SKM-1 treated with dmso at 0.1 percent for 144 hours (cell line): ENCODE measurements around the gene FBRSL1.
A peak's percentile ranks its signal among the peaks of the same experiment; 100 is the strongest.
"Not testable (repeated sequence)": the region's sequence is repeated elsewhere in the genome, so short reads cannot be mapped to it uniquely, and the experiment has no call there.

Source experiments
- DNase-seq: peaks from one replicate; lab custom pipeline; 2025; ENCODE audit not compliant: unreplicated experiment; lab: John Stamatoyannopoulos, UW

Gene FBRSL1

DNA sequence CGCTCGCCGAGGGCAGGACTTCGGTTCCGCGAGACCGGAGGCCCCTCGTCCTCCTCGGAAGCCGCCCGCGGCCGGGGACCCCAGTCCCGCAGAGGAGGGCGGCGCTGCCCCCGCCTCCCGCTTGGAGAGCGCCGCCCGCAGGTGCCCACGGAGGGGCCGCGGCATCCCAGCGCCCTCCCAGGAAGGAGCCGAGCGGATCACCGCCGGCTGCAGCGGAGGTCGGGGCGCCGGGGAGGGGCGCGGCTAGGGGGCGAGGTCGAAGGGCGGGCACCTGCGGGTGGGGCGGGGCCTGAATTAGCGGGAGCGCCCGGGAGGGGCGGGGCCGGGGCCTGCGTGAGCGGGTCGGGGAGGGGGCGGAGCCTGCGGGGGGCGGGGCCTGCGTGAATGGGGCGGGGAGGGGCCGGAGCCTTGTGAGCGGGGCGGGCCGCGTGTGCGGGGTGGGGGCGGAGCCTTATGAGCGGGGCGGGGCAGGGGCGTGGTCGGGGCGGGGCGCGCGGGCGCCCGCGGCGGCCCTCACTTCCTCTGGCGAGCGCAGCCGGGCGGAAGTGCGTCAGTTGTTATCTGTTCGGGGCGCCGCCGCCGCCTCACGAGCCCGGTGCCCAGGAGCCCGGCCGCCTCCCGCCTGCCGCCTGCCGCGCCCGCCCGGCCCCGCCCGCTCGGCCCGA lies at the start of gene FBRSL1:
TSS of gene FBRSL1 (plus strand) at position 550 of the 665 bp plus-strand sequence.
- peak; percentile 45 for DNase-seq

DNA sequence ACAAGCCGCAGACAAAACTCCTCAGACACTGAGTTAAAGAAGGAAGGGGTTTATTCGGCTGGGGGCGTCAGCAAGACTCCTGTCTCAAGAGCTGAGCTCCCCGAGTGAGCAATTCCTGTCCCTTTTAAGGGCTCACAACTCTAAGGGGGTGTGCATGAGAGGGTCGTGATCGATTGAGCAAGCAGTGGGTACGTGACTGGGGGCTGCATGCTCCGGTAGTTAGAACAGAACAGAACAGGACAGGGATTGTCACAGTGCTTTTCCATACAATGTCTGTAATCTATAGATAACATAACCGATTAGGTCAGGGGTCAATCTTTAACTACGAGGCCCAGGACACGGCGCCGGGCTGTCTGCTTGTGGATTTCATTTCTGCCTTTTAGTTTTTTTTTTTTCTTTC lies 49.5 kb upstream of the FBRSL1 start:
- not testable (repeated sequence) for DNase-seq

DNA sequence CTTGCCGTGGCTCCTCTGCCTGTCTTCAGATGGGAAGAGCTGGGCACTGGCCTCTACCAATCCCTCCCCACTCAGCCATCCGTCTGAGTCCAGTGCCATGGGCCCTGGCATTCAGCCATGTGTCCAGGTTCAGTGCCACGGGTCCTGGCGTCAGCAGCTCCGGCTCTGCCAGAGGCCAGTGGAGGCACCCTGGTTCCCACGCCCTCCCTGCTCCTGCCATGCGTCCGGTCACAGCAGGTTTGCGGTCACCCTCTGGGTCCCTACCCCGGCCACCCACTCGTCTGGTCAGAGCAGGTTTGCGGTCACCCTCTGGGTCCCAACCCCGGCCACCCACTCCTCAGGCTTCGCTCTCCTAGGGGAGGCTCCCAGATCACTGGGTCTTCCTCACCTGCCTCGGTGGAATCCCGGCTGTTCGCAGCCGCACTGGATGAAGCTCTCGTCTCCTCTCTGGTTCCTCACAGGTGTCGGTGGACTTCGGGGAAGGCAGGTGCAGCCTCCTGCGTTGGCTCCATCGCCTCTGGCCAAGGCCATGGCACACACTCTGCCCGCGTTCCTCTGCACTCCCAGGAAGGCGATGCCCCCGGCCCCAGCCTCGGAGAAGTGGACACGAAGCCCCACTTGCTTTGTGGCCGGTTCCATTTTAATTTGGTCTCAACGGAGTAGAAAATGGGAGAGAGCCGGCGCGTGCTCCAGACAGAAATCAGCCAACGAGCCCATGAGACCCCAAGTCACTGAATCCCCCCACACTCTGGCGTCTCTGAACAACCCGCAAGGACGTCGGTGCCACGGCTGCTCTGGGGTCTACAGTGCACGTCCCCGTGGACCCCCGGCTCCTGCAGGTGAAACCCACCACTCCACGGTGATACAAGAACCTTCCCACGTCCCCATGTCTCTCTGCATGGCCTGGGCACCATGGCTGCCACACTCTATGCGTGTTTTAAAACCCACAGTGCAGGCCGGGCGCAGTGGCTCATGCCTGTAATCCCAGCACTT lies 47.8 kb upstream of the FBRSL1 start:
- no peak for DNase-seq

- no peak for DNase-seq
Measured at GRCh38 chr12:132443091-132443490, 46.9 kb upstream of the FBRSL1 start.

DNA sequence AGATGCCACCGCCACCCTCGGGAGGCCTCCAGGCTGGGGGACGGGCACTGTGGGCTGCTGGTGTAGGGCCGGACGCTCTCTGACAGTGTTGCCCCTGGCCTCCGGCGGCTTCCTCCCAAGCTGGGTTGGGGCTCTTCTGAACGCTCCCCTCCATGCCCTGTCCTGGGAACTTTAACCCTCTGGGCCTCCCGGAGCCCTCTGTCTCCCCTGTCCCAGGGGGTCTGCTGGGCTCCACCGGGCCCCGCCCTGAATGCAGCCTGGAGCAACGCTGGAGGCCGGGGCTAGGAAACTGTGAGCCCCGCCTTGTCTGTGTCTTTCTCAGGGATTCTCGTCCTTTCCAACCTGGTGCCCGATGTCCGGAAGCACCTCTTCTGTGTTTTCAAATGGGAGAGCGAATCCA lies 45.7 kb upstream of the FBRSL1 start:
- DNase-seq: no peak

DNA sequence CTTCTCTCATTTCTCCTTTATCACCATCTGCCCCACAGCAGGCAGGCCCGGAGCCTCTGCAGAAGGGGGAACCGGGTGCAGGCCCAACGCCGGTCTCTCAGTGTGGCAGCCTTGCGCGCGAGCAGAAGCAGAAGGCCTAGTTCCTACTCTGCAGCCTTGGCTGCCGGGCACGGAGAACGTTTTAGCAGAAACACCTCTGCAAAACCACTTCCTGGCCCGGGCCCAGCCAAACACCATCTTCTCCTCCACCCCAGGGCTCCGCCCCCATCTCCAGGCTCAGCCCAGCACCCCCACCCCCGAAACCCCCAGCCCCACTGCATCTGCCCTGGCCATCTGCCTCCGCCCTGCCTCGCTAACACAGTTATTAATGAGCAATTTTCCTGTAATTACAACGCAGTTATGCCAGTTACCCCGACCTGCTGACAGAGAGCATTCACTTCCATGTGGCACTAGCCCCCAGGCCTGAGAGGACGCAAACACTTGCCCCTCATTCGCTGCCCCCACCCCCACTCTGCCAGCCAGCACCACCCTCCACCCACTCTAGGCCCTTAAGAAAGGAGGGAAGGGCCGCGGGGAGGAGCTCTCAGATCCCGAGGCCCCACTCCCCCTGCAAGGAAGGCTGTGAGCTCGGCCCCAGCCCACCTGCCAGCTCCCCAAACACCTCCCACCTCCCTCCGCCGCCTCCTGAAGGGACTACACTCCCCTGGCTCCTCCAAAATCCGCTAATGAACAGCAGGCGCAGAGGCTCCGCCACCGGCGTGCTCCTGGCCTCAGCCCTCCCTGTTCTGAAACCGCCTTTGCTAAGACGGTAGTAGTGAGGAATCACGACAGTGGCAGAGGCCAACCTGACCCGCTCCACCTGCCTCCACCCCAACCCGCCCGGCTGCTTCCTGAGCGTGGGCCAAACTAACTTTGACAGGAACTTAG lies 44.7 kb upstream of the FBRSL1 start:
- peak; percentile 15 for DNase-seq

GRCh38 chr12:132445884-132446632 lies 43.9 kb upstream of the FBRSL1 start:
- DNase-seq: no peak

GRCh38 chr12:132446633-132447326 lies 43.2 kb upstream of the FBRSL1 start:
- DNase-seq: no peak

DNA sequence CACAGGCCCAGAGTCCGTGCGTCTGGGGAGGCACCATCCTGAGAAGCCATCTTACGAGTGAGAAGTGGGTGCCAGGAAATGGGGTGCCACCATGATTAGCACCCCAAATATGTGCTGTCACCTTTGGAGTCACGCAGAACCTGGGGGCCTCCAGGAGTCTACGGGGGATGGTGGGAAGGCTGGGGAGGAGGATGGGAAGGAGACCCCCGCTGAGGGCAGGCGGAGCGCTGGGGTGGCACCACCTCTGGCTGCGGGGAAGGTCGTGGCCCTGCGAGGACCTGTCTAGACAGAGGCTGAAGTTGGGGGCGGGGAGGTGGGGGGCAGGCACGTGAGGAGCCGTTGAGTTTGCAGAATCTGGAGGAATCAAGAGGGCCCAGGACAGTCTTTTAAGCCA lies 42.6 kb upstream of the FBRSL1 start:
- DNase-seq: no peak

DNA sequence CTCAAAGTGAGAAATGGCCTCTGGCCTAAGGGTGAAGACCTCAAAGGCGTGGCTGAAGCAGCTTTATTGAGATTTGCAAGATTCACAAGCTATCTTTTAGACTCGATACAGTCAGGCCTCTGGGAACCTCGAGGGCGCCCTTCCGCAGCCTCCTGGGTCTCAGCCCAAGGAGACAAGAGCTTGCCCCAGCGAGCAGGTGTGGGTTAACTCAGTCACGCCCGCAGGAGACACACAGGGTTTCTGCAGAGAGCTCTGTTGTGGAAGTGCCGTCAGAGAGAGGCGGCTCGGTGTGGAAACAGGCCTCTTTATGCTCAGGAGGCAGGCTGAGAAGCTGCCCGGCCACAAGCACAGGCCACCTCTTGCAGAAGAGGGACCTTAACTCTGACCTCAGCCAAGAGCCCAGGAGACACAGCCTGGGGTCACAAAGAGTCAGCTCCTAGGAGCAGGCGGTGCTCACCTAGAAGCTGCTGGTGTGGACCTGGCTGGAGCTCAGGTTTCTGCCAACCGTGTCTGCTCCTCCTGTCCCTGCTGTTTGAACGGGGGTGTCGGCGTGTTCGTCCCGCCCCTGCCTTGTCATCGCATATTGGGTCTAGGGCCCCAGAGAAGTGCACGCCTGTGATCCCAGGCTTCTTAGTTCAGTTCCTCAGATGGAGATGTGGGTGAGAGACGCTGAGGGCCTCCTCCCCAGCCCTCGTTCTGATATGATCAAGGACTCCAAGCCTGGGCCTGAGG lies 42.1 kb upstream of the FBRSL1 start:
- DNase-seq: no peak

DNA sequence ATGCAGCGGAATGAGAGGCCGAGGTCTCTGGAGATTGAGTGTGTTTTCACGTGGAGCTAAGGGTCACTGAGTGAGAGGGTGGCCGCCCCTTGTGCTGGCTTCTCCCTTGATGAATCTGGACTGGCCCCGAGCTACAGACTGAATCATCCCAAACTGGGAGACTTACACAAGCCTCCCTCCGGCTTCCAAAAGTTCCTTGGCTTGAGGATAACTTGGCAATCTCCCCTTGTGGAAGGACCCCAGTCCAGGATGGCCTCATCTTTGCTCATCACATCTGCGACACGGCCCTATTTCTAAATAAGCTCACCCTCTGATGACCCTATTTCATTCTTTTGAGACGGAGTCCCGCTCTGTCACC lies 41.5 kb upstream of the FBRSL1 start:
- no peak for DNase-seq

GRCh38 chr12:132449565-132450417 lies 40.2 kb upstream of the FBRSL1 start:
- no peak for DNase-seq

- no peak for DNase-seq
Measured at GRCh38 chr12:132450418-132451171, 39.4 kb upstream of the FBRSL1 start.

DNA sequence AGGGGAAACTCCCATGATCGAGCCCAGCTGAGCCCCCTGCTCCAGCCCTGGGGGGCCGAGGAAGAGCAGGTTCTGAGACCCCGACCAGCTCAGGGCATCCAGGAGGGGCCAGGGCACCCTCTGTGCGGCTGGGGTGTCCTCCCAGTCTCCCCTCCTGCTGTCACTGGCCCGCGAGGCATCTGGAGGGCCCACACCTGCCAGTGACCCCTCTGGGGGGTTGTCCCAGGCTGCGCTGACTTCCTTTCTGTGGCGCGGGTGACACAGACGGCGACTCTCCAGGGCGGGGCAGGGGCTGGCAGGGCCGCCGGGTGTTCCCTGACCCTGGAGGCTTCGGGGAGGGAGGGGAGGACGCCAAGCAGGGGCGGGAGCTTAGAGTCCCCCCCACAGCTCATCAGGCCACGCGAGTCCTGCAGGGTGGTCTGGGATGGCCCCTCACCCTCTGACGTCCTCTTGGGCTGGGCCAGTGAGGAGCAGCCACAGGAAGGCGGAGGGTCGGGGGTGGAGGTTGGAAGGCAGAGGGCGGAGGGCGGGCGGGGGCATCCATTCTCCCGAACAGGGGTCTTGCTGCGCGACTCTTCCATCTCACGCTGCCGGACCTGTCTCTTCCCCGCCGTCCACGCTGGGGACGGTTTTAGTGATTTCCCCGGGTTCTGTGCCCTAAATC lies 38.6 kb upstream of the FBRSL1 start:
- no peak for DNase-seq

GRCh38 chr12:132451836-132452195 lies 38.1 kb upstream of the FBRSL1 start:
- DNase-seq: no peak

- no peak for DNase-seq
Measured at GRCh38 chr12:132452596-132453350, 37.2 kb upstream of the FBRSL1 start.
